K562 (cell line): ENCODE results near the gene MINDY4B. TPM values are rescaled to one million over a fixed set of nuclear protein-coding genes. Genes with fewer than 3 reads are reported as not detected.

Experiments
- ATAC-seq: fragments of 200-7000 bp; cut with Tn5 transposase; 3 replicates; pipeline ENCODE4 v1.9.1; 2020; ENCODE audit warnings: moderate library complexity
- BruUV-seq: library from RNA; stranded (reverse); fragments of 400-500 nt; replicated peaks from 2 replicates; lab custom pipeline; 2021; lab: Mats Ljungman, UMichigan
- CTCF ChIA-PET: fragments of 300-600 bp; formaldehyde crosslinking; extraction: SDS; loops from one replicate; lab custom pipeline; 2021; ENCODE audit warnings: low intra/inter-chr PET ratio; lab: Yijun Ruan, JAX
- POLR2A ChIA-PET: fragments of 300-600, 350-650 bp; sonication (Branson Sonifier 250); formaldehyde crosslinking; extraction: SDS; loops from one replicate; lab custom pipeline; 2021; ENCODE audit warnings: antibody characterized with exemption, inconsistent platforms; lab: Yijun Ruan, JAX
- DNase-seq, 4 experiments: peaks; one replicate each; pipeline versions ENCODE4 v3.0.0 to v3.0.0-alpha.2; 2011 to 2018; ENCODE audit warnings: low spot score in 3 of 4, mixed read lengths in 3 of 4; ENCODE audit errors: extremely low read depth in 1 of 4
- FAIRE-seq: peaks from 2 replicates; lab custom pipeline; 2011; peaks lifted over from hg19 to GRCh38; lab: Jason Lieb, UNC
- H2AFZ ChIP-seq: 2 replicates; pipeline ENCODE4 v1.6.0; 2011; ENCODE audit warnings: low read depth, low read length, control low read depth, inconsistent platforms
- H3K27ac ChIP-seq: fragments of 200-600 bp; 3 replicates; pipeline ENCODE4 v1.8.0; 2011; ENCODE audit warnings: low read depth, mild to moderate bottlenecking, control low read depth, inconsistent platforms, low read length, moderate library complexity, mixed read lengths; ENCODE audit errors: extremely low read depth
- H3K27me3 ChIP-seq, 2 experiments: fragments of 300-600 bp in 1 of 2; 2 replicates in 1 of 2; 3 replicates in 1 of 2; pipeline versions ENCODE4 v1.6.0 to v1.8.0; 2011; ENCODE audit warnings: inconsistent platforms in 2 of 2, low read length in 2 of 2, mild to moderate bottlenecking in 1 of 2, mixed read lengths in 1 of 2, moderate library complexity in 1 of 2; ENCODE audit not compliant: control insufficient read depth in 2 of 2, insufficient read depth in 2 of 2
- H3K36me3 ChIP-seq: fragments of 300-600 bp; 3 replicates; pipeline ENCODE4 v1.8.0; 2011; ENCODE audit warnings: mild to moderate bottlenecking, low read length, inconsistent platforms; ENCODE audit not compliant: control insufficient read depth, insufficient read depth
- H3K4me1 ChIP-seq, 2 experiments: fragments of 200-600 bp in 1 of 2; replicated peaks in 1 of 2; 2 replicates in 1 of 2; 3 replicates in 1 of 2; pipeline versions ENCODE4 v1.5.1 to v1.8.0; 2011; ENCODE audit warnings: inconsistent platforms in 2 of 2, low read length in 2 of 2, mild to moderate bottlenecking in 1 of 2, mixed read lengths in 1 of 2, moderate library complexity in 1 of 2; ENCODE audit not compliant: control insufficient read depth in 2 of 2, insufficient read depth in 2 of 2
- H3K4me2 ChIP-seq: 2 replicates; pipeline ENCODE4 v1.6.1; 2011; ENCODE audit warnings: low read length, control low read depth, inconsistent platforms, mixed read lengths; ENCODE audit not compliant: insufficient read depth
- H3K4me3 ChIP-seq: fragments of 200-600 bp; sonication (generic), shearing (Covaris generic); 2 replicates; pipeline ENCODE4 v1.5.1; 2016; ENCODE audit warnings: control low read depth, inconsistent platforms
- H3K79me2 ChIP-seq: fragments of 200-600 bp; 3 replicates; pipeline ENCODE4 v1.8.0; 2011; ENCODE audit warnings: low read length, inconsistent platforms; ENCODE audit not compliant: control insufficient read depth, insufficient read depth
- H3K9ac ChIP-seq, 2 experiments: 2 replicates each; pipeline versions ENCODE4 v1.6.0 to v1.6.1; 2011; ENCODE audit warnings: low read depth in 2 of 2, low read length in 2 of 2, control low read depth in 1 of 2, inconsistent platforms in 1 of 2, mild to moderate bottlenecking in 1 of 2, mixed read lengths in 1 of 2; ENCODE audit not compliant: insufficient read depth in 1 of 2
- H3K9me1 ChIP-seq: one replicate; pipeline ENCODE4 v1.6.0; 2011; ENCODE audit warnings: inconsistent platforms, mild to moderate bottlenecking, low read length, moderate library complexity; ENCODE audit not compliant: control insufficient read depth, insufficient read depth
- H3K9me3 ChIP-seq: replicated peaks from 2 replicates; pipeline ENCODE4 v1.5.1; 2011; ENCODE audit warnings: low read depth, low read length, inconsistent platforms; ENCODE audit not compliant: control insufficient read depth, insufficient read depth
- H4K20me1 ChIP-seq: replicated peaks from 2 replicates; pipeline ENCODE4 v1.6.1; 2011; ENCODE audit warnings: low read length, inconsistent platforms, mixed read lengths; ENCODE audit not compliant: control insufficient read depth, insufficient read depth
- BHLHE40 ChIP-seq: IDR thresholded peaks from 2 replicates; pipeline ENCODE4 v1.6.1; 2011; ENCODE audit warnings: low read length, improper control_type of control experiment
- BRCA1 ChIP-seq, 2 experiments: fragments of 450-650 bp in 1 of 2; sonication (generic) in 1 of 2; formaldehyde crosslinking in 1 of 2; IDR thresholded peaks; 2 replicates each; pipeline versions ENCODE4 v1.5.0 to v1.6.1; 2017 to 2020; ENCODE audit warnings: mild to moderate bottlenecking in 1 of 2, missing genetic modification reagents in 1 of 2
- NCOA4 ChIP-seq: fragments of 450-650 bp; IDR thresholded peaks from 2 replicates; pipeline ENCODE4 v1.6.1; 2018; ENCODE audit warnings: mild to moderate bottlenecking; ENCODE audit not compliant: partially characterized antibody
- NONO ChIP-seq, 2 experiments: fragments of 200-400 bp in 1 of 2; fragments of 450-650 bp in 1 of 2; formaldehyde crosslinking in 1 of 2; IDR thresholded peaks; 2 replicates each; pipeline ENCODE4 v1.6.1; 2017; ENCODE audit warnings: low read depth in 2 of 2, mild to moderate bottlenecking in 2 of 2, moderate library complexity in 2 of 2, low read length in 1 of 2
- PRMT5 ChIP-seq: sonication (generic); formaldehyde crosslinking; IDR thresholded peaks from 2 replicates; pipeline ENCODE4 v1.5.0; 2020; ENCODE audit warnings: missing genetic modification reagents
- TGIF2 ChIP-seq: sonication (generic); formaldehyde crosslinking; IDR thresholded peaks from 2 replicates; pipeline ENCODE4 v1.8.1; 2022; ENCODE audit warnings: mild to moderate bottlenecking, missing genetic modification reagents, moderate library complexity
- ZNF384 ChIP-seq: IDR thresholded peaks from 2 replicates; pipeline ENCODE4 v1.6.1; 2012; ENCODE audit warnings: low read depth, low read length, improper control_type of control experiment
- ZNF699 ChIP-seq: fragments of 250-450 bp; sonication (Bioruptor Pico); IDR thresholded peaks from 2 replicates; pipeline ENCODE4 v1.8.0; 2021; ENCODE audit warnings: mild to moderate bottlenecking, moderate library complexity; ENCODE audit not compliant: insufficient replicate concordance
- WGBS: fragments of 100-300 bp; shearing (Covaris generic); methylation state at CpG from one replicate; pipeline ENCODE4 v1.1.6; 2016; ENCODE audit warnings: low coverage, mixed read lengths; ENCODE audit not compliant: insufficient coverage; ENCODE audit errors: missing lambda C conversion rate; 5-methylcytosine and 5-hydroxymethylcytosine counted together
- in situ Hi-C: fragments of 300-500 bp; cut with MboI; formaldehyde crosslinking; loops from 4 replicates; pipeline ENCODE4 v1.15.0; 2018; ENCODE audit warnings: inconsistent platforms, mixed read lengths
- intact Hi-C: fragments of 100-400 bp; cut with micrococcal nuclease; formaldehyde crosslinking; loops from 2 replicates; pipeline ENCODE4 v1.14.2; 2022
- polyA plus RNA-seq, 8 experiments: library from polyadenylated mRNA; depleted of rRNA in 4 of 8; stranded (reverse) in 5 of 8; unstranded in 3 of 8; fragments of >200 nt; fragmentation: Nextera tagmentation in 2 of 8; fragmentation: Illumina TruSeq in 1 of 8; extraction: Ambion mirVana in 2 of 8; extraction: Trizol in 1 of 8; gene quantifications; 2 replicates each; pipeline versions ENCODE4 v1.2.1 to v1.2.3, GENCODE V29; 2011 to 2014; ENCODE audit warnings: inconsistent platforms in 1 of 8, missing spikeins in 1 of 8
- total RNA-seq, 7 experiments: library from RNA; depleted of rRNA in 6 of 7; stranded (reverse); fragments of >200 nt in 6 of 7; fragmentation: Illumina TruSeq in 2 of 7; extraction: Trizol in 2 of 7; gene quantifications; 2 replicates each; pipeline versions ENCODE4 v1.2.1 to v1.2.3, GENCODE V29; 2011 to 2021; ENCODE audit warnings: low replicate concordance in 1 of 7
- TF ChIP-seq, protein P1 (sequence below): fragments of 450-650 bp; IDR thresholded peaks from one replicate; pipeline ENCODE4 v1.6.1; 2018; ENCODE audit warnings: mild to moderate bottlenecking, moderate library complexity; ENCODE audit not compliant: partially characterized antibody
- TF ChIP-seq, protein P2 (sequence below): fragments of 450-650 bp; IDR thresholded peaks from 2 replicates; pipeline ENCODE4 v1.6.1; 2017; ENCODE audit warnings: mild to moderate bottlenecking, moderate library complexity
- TF ChIP-seq, protein P3 (sequence below), 2 experiments: IDR thresholded peaks; 2 replicates each; pipeline ENCODE4 v1.6.1; 2011; ENCODE audit warnings: borderline replicate concordance in 1 of 2, control low read depth in 1 of 2, low read depth in 1 of 2, low read length in 1 of 2, mild to moderate bottlenecking in 1 of 2, mixed read lengths in 1 of 2, moderate library complexity in 1 of 2; ENCODE audit not compliant: insufficient read depth in 1 of 2, insufficient read length in 1 of 2, poor library complexity in 1 of 2, severe bottlenecking in 1 of 2; ENCODE audit errors: extremely low read depth in 1 of 2

Gene MINDY4B
- total and polyA plus RNA-seq, 9 of the 15 experiments (the other 6 are each of a cell fraction or from before 2014, with no cell fraction given) = not detected

DNA sequence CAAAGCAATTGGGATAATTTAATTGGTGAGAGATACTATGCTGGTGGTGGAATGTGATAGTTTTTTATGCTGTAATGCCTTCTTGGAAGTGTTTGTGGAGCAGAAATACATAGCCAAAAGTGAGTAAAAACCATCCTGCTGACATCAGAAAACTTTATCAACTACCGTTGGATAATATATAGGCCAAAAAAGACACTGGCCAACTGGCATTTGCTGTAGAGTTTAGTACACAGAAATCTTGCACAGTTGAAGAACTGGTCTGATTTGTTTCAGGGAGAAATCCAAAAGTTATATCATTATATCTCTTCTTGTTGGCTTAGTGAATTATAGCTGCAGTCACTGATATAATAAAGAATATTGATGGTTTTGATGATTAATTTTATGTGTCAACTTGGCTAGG is 507 bp upstream of the MINDY4B start:
- H2AFZ ChIP-seq = no peak overlapping the region
- TF ChIP-seq, protein P1, sequence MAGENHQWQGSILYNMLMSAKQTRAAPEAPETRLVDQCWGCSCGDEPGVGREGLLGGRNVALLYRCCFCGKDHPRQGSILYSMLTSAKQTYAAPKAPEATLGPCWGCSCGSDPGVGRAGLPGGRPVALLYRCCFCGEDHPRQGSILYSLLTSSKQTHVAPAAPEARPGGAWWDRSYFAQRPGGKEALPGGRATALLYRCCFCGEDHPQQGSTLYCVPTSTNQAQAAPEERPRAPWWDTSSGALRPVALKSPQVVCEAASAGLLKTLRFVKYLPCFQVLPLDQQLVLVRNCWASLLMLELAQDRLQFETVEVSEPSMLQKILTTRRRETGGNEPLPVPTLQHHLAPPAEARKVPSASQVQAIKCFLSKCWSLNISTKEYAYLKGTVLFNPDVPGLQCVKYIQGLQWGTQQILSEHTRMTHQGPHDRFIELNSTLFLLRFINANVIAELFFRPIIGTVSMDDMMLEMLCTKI = no peak
- TF ChIP-seq TGIF2 (no peak), ZNF384 (no peak), NONO (IDR thresholded peaks at IDR 0.05; ENCODE audit: low read depth in 2 of 2, low read length in 1 of 2) (no peak), BRCA1 (IDR thresholded peaks at IDR 0.05) (no peak), BRCA1 (CRISPR knock-in tag; IDR thresholded peaks at IDR 0.05) (no peak), PRMT5 (CRISPR knock-in tag) (no peak), NCOA4 (no peak), ZNF699 (CRISPR knock-in tag) (no peak), BHLHE40 (no peak)
- TF ChIP-seq, protein P2, sequence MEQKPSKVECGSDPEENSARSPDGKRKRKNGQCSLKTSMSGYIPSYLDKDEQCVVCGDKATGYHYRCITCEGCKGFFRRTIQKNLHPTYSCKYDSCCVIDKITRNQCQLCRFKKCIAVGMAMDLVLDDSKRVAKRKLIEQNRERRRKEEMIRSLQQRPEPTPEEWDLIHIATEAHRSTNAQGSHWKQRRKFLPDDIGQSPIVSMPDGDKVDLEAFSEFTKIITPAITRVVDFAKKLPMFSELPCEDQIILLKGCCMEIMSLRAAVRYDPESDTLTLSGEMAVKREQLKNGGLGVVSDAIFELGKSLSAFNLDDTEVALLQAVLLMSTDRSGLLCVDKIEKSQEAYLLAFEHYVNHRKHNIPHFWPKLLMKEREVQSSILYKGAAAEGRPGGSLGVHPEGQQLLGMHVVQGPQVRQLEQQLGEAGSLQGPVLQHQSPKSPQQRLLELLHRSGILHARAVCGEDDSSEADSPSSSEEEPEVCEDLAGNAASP = no peak
- TF ChIP-seq, protein P3, sequence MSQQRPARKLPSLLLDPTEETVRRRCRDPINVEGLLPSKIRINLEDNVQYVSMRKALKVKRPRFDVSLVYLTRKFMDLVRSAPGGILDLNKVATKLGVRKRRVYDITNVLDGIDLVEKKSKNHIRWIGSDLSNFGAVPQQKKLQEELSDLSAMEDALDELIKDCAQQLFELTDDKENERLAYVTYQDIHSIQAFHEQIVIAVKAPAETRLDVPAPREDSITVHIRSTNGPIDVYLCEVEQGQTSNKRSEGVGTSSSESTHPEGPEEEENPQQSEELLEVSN (IDR thresholded peaks at IDR 0.05; ENCODE audit: borderline replicate concordance in 1 of 2, extremely low read depth in 1 of 2, insufficient read depth in 1 of 2, insufficient read length in 1 of 2, low read depth in 1 of 2, low read length in 1 of 2, poor library complexity in 1 of 2, severe bottlenecking in 1 of 2) = no peak
- intact Hi-C loops = no loop called here
- ChIA-PET CTCF (no interaction called here), POLR2A (no interaction called here)
- no peak overlapping the region for H3K4me3 ChIP-seq
- DNase-seq = no peak
- peaks cover 4 to 18% of the 10 kb centered on the region in 2 experiments; a peak in 4 of 5 replicates for H3K27me3 ChIP-seq
- no peak overlapping the region for H3K9ac ChIP-seq
- no peaks in the 10 kb centered on the region for H3K4me1 ChIP-seq
- no peaks in the 10 kb centered on the region for H3K36me3 ChIP-seq
- no peak for FAIRE-seq
- H3K4me2 ChIP-seq = no peak overlapping the region
- H3K9me1 ChIP-seq = no peaks in the 10 kb centered on the region
- ATAC-seq = no peak
- WGBS = 0% methylated on average over 1 of the region's 1 CpG
- no peaks in the 10 kb centered on the region for H3K9me3 ChIP-seq
- BruUV-seq = no TSS peak
- no peaks in the 10 kb centered on the region for H3K79me2 ChIP-seq
- no peaks in the 10 kb centered on the region for H4K20me1 ChIP-seq
- H3K27ac ChIP-seq = no peak overlapping the region
- in situ Hi-C loops = no loop called here
